Neural progenitor cell (in vitro differentiated cells): ENCODE results near the gene SLC19A3. TPM values are rescaled to one million over a fixed set of nuclear protein-coding genes. Genes with fewer than 3 reads are reported as not detected.

ENCODE experiments used
- DNase-seq: peaks from one replicate; pipeline ENCODE4 v3.0.0-alpha.2; 2016; ENCODE audit warnings: low spot score
- H2AFZ ChIP-seq: fragments of 200-600 bp; sonication (generic); replicated peaks from 2 replicates; pipeline ENCODE4 v1.6.1; 2016; ENCODE audit warnings: antibody characterized with exemption
- H3F3A ChIP-seq: fragments of 200-600 bp; sonication (generic); 2 replicates; pipeline ENCODE4 v1.6.1; 2016; ENCODE audit warnings: antibody characterized with exemption, low read depth
- H3K27ac ChIP-seq: fragments of 200-600 bp; sonication (generic); 2 replicates; pipeline ENCODE4 v1.5.1; 2016; ENCODE audit warnings: mild to moderate bottlenecking
- H3K27me3 ChIP-seq: fragments of 200-600 bp; sonication (generic); 2 replicates; pipeline ENCODE4 v1.6.1; 2016; ENCODE audit warnings: mild to moderate bottlenecking, moderate library complexity
- H3K36me3 ChIP-seq: fragments of 200-600 bp; sonication (generic); 2 replicates; pipeline ENCODE4 v1.5.1; 2016
- H3K4me1 ChIP-seq: fragments of 200-600 bp; sonication (generic); 2 replicates; pipeline ENCODE4 v1.6.1; 2016; ENCODE audit warnings: mixed run types
- H3K4me2 ChIP-seq: fragments of 200-600 bp; sonication (generic); 2 replicates; pipeline ENCODE4 v1.6.1; 2016
- H3K4me3 ChIP-seq: fragments of 200-600 bp; sonication (generic); 2 replicates; pipeline ENCODE4 v1.5.1; 2016
- H3K79me2 ChIP-seq: fragments of 200-600 bp; sonication (generic); 2 replicates; pipeline ENCODE4 v1.6.1; 2016; ENCODE audit warnings: low read depth
- H3K9ac ChIP-seq: fragments of 200-600 bp; sonication (generic); 2 replicates; pipeline ENCODE4 v1.6.1; 2016
- H3K9me3 ChIP-seq: fragments of 200-600 bp; sonication (generic); 2 replicates; pipeline ENCODE4 v1.5.1; 2016; ENCODE audit warnings: low read depth
- H4K20me1 ChIP-seq: fragments of 200-600 bp; sonication (generic); 2 replicates; pipeline ENCODE4 v1.6.1; 2016; ENCODE audit warnings: low read depth
- H3K27ac Mint-ChIP-seq: 3 replicates; pipeline ENCODE4 v1.8.0; 2021; ENCODE audit warnings: mixed read lengths
- H3K27me3 Mint-ChIP-seq: 2 replicates; pipeline ENCODE4 v1.8.0; 2022; ENCODE audit warnings: low read depth, mild to moderate bottlenecking, inconsistent platforms, moderate library complexity, mixed read lengths; ENCODE audit not compliant: insufficient read depth
- H3K36me3 Mint-ChIP-seq: 3 replicates; pipeline ENCODE4 v1.8.0; 2021; ENCODE audit warnings: mixed read lengths
- H3K4me1 Mint-ChIP-seq: 3 replicates; pipeline ENCODE4 v1.8.0; 2021; ENCODE audit warnings: mixed read lengths
- H3K4me3 Mint-ChIP-seq: 3 replicates; pipeline ENCODE4 v1.8.0; 2021; ENCODE audit warnings: mild to moderate bottlenecking, moderate library complexity, mixed read lengths
- H3K9me3 Mint-ChIP-seq: 3 replicates; pipeline ENCODE4 v1.8.0; 2020; ENCODE audit warnings: mixed read lengths
- CTCF ChIP-seq: fragments of 200-600 bp; sonication (generic); IDR thresholded peaks from 2 replicates; pipeline ENCODE4 v1.5.1; 2017; ENCODE audit warnings: antibody characterized with exemption, mild to moderate bottlenecking
- EZH2 ChIP-seq: fragments of 200-600 bp; sonication (generic); IDR thresholded peaks from 2 replicates; pipeline ENCODE4 v1.6.1; 2017; ENCODE audit warnings: antibody characterized with exemption, mild to moderate bottlenecking, moderate library complexity
- EZH2phosphoT487 ChIP-seq: fragments of 200-600 bp; sonication (generic); IDR thresholded peaks from 2 replicates; pipeline ENCODE4 v1.6.1; 2017; ENCODE audit warnings: antibody characterized with exemption
- total RNA-seq: library from RNA; depleted of rRNA; stranded (reverse); fragments of >200 nt; gene quantifications from 2 replicates; pipeline ENCODE4 v1.2.3, GENCODE V29; 2015; ENCODE audit warnings: low replicate concordance

Gene SLC19A3
- total RNA-seq, 1 donor from 2014 or later = 1.6 TPM

GRCh38 chr2:227716501-227716900 is 1.3 kb downstream of the SLC19A3 start:
- Mint-ChIP-seq H3K27me3 (peaks cover 13% of the 10 kb centered on the region), H3K27ac (no peak overlapping the region), H3K9me3 (no peaks in the 10 kb centered on the region), H3K4me1 (peaks cover 3% of the 10 kb centered on the region), H3K36me3 (no peaks in the 10 kb centered on the region), H3K4me3 (no peak overlapping the region)
- TF ChIP-seq EZH2phosphoT487 (no peak), CTCF (no peak), EZH2 (no peak)
- no peak for DNase-seq
- Histone ChIP-seq H3K27me3 (peaks cover 19% of the 10 kb centered on the region), H3K4me2 (no peak overlapping the region), H3K9ac (no peak overlapping the region), H2AFZ (no peak overlapping the region), H4K20me1 (no peaks in the 10 kb centered on the region), H3K9me3 (no peaks in the 10 kb centered on the region), H3K4me3 (no peak overlapping the region), H3K4me1 (no peaks in the 10 kb centered on the region), H3F3A (peaks cover 10% of the 10 kb centered on the region), H3K79me2 (no peaks in the 10 kb centered on the region), H3K27ac (no peak overlapping the region), H3K36me3 (no peaks in the 10 kb centered on the region)

GRCh38 chr2:227713291-227713690 is 4.5 kb downstream of the SLC19A3 start:
- Histone ChIP-seq H3K79me2 (no peaks in the 10 kb centered on the region), H2AFZ (no peak overlapping the region), H3K4me2 (no peak overlapping the region), H3K27me3 (peaks cover 19% of the 10 kb centered on the region), H3K4me1 (no peaks in the 10 kb centered on the region), H4K20me1 (no peaks in the 10 kb centered on the region), H3K36me3 (no peaks in the 10 kb centered on the region), H3K4me3 (no peak overlapping the region), H3K9ac (no peak overlapping the region), H3K27ac (no peak overlapping the region), H3K9me3 (no peaks in the 10 kb centered on the region), H3F3A (peaks cover 10% of the 10 kb centered on the region)
- H3K36me3 Mint-ChIP-seq = no peaks in the 10 kb centered on the region
- no peak overlapping the region for H3K4me3 Mint-ChIP-seq
- peaks cover 9% of the 10 kb centered on the region for H3K27me3 Mint-ChIP-seq
- TF ChIP-seq CTCF (no peak), EZH2 (no peak), EZH2phosphoT487 (no peak)
- no peaks in the 10 kb centered on the region for H3K9me3 Mint-ChIP-seq
- H3K27ac Mint-ChIP-seq = no peak overlapping the region
- DNase-seq = no peak
- H3K4me1 Mint-ChIP-seq = peaks cover 3% of the 10 kb centered on the region

GRCh38 chr2:227710986-227711385 is 6.8 kb downstream of the SLC19A3 start:
- DNase-seq = no peak
- Histone ChIP-seq H3K9ac (no peak overlapping the region), H3K36me3 (no peaks in the 10 kb centered on the region), H3K9me3 (no peaks in the 10 kb centered on the region), H3K4me3 (no peak overlapping the region), H3K27ac (no peak overlapping the region), H3K27me3 (no peaks in the 10 kb centered on the region), H3K4me1 (no peaks in the 10 kb centered on the region), H3K79me2 (no peaks in the 10 kb centered on the region), H3K4me2 (no peak overlapping the region), H4K20me1 (no peaks in the 10 kb centered on the region), H3F3A (no peaks in the 10 kb centered on the region), H2AFZ (no peak overlapping the region)
- Mint-ChIP-seq H3K27me3 (peaks cover 3% of the 10 kb centered on the region), H3K9me3 (no peaks in the 10 kb centered on the region), H3K4me3 (no peak overlapping the region), H3K27ac (no peak overlapping the region), H3K4me1 (no peaks in the 10 kb centered on the region), H3K36me3 (no peaks in the 10 kb centered on the region)
- TF ChIP-seq EZH2phosphoT487 = no peak
- TF ChIP-seq EZH2 = no peak
- no peak for TF ChIP-seq CTCF
